GM23338 (cell line): ENCODE data around the gene TYMS. TPM values are rescaled to one million over a fixed set of nuclear protein-coding genes. Genes with fewer than 3 reads are reported as not detected.

ENCODE experiments used
- ATAC-seq: fragments of 200-7000 bp; cut with Tn5 transposase; 3 replicates; pipeline ENCODE4 v1.9.1; 2020
- DNase-seq: peaks from one replicate; pipeline ENCODE4 v3.0.0-alpha.2; 2015; ENCODE audit warnings: low spot score
- H2AFZ ChIP-seq: fragments of 200-600 bp; sonication (generic); 2 replicates; pipeline ENCODE4 v1.8.0; 2016; ENCODE audit warnings: antibody characterized with exemption, mild to moderate bottlenecking, moderate library complexity
- H3F3A ChIP-seq: fragments of 200-600 bp; sonication (generic); replicated peaks from 2 replicates; pipeline ENCODE4 v1.8.0; 2017; ENCODE audit warnings: antibody characterized with exemption, mixed run types, low read depth
- H3K27ac ChIP-seq: fragments of 200-600 bp; sonication (generic); 2 replicates; pipeline ENCODE4 v1.6.1; 2016; ENCODE audit warnings: low read depth
- H3K27me3 ChIP-seq: fragments of 200-600 bp; sonication (generic); 2 replicates; pipeline ENCODE4 v1.8.0; 2016; ENCODE audit warnings: mild to moderate bottlenecking, mixed run types, moderate library complexity; ENCODE audit not compliant: insufficient read depth
- H3K36me3 ChIP-seq: fragments of 200-600 bp; sonication (generic); 2 replicates; pipeline ENCODE4 v1.8.0; 2016; ENCODE audit warnings: mild to moderate bottlenecking; ENCODE audit not compliant: insufficient read depth
- H3K4me1 ChIP-seq: fragments of 200-600 bp; sonication (generic); 2 replicates; pipeline ENCODE4 v1.8.0; 2016; ENCODE audit warnings: mild to moderate bottlenecking, moderate library complexity; ENCODE audit not compliant: insufficient read depth
- H3K4me2 ChIP-seq: fragments of 200-600 bp; sonication (generic); 2 replicates; pipeline ENCODE4 v1.7.1; 2017; ENCODE audit warnings: mixed run types
- H3K4me3 ChIP-seq: fragments of 200-600 bp; sonication (generic); 2 replicates; pipeline ENCODE4 v1.6.1; 2016; ENCODE audit warnings: mixed run types
- H3K79me2 ChIP-seq: fragments of 200-600 bp; sonication (generic); replicated peaks from 2 replicates; pipeline ENCODE4 v1.8.0; 2017; ENCODE audit warnings: mild to moderate bottlenecking; ENCODE audit not compliant: insufficient read depth
- H3K9me2 ChIP-seq: fragments of 200-600 bp; sonication (generic); 2 replicates; pipeline ENCODE4 v1.8.0; 2017; ENCODE audit not compliant: insufficient read depth
- H4K20me1 ChIP-seq: fragments of 200-600 bp; sonication (generic); replicated peaks from 2 replicates; pipeline ENCODE4 v1.8.0; 2017; ENCODE audit warnings: mild to moderate bottlenecking; ENCODE audit not compliant: insufficient read depth
- H3K27ac Mint-ChIP-seq: 2 replicates; pipeline ENCODE4 v1.8.0; 2020; ENCODE audit warnings: inconsistent platforms, mild to moderate bottlenecking, moderate library complexity, mixed read lengths
- H3K27me3 Mint-ChIP-seq: 3 replicates; pipeline ENCODE4 v1.8.0; 2022; ENCODE audit warnings: low read depth, mild to moderate bottlenecking, moderate library complexity, mixed read lengths, inconsistent platforms; ENCODE audit not compliant: insufficient read depth, poor library complexity
- H3K36me3 Mint-ChIP-seq: 3 replicates; pipeline ENCODE4 v1.8.0; 2021; ENCODE audit warnings: low read depth, mild to moderate bottlenecking, inconsistent platforms, moderate library complexity, mixed read lengths
- H3K4me1 Mint-ChIP-seq: 3 replicates; pipeline ENCODE4 v1.8.0; 2020; ENCODE audit warnings: mild to moderate bottlenecking, inconsistent platforms, mixed read lengths
- H3K4me3 Mint-ChIP-seq: 3 replicates; pipeline ENCODE4 v1.8.0; 2021; ENCODE audit warnings: moderate library complexity, mild to moderate bottlenecking, inconsistent platforms, mixed read lengths
- H3K9me3 Mint-ChIP-seq: 3 replicates; pipeline ENCODE4 v1.8.0; 2020; ENCODE audit warnings: moderate library complexity, mild to moderate bottlenecking, inconsistent platforms, mixed read lengths
- CREB1 ChIP-seq: fragments of 250-450 bp; sonication (Bioruptor Pico); IDR thresholded peaks from 2 replicates; pipeline ENCODE4 v1.5.0; 2020; ENCODE audit warnings: low read depth, mild to moderate bottlenecking, moderate library complexity
- EZH2phosphoT487 ChIP-seq: fragments of 200-600 bp; sonication (generic); IDR thresholded peaks from one replicate; pipeline ENCODE4 v1.8.1; 2018; ENCODE audit warnings: antibody characterized with exemption; ENCODE audit not compliant: unreplicated experiment
- JUNB ChIP-seq: IDR thresholded peaks from one replicate; pipeline ENCODE4 v1.6.1; 2016; ENCODE audit warnings: antibody characterized with exemption; ENCODE audit not compliant: unreplicated experiment
- NANOG ChIP-seq: IDR thresholded peaks from 2 replicates; pipeline ENCODE4 v1.6.1; 2016; ENCODE audit warnings: antibody characterized with exemption, borderline replicate concordance
- POLR2AphosphoS5 ChIP-seq: IDR thresholded peaks from 2 replicates; pipeline ENCODE4 v1.6.1; 2016; ENCODE audit warnings: antibody characterized with exemption, low read depth
- ZNF331 ChIP-seq: fragments of 250-450 bp; sonication (Bioruptor Pico); IDR thresholded peaks from 2 replicates; pipeline ENCODE4 v1.5.0; 2020; ENCODE audit warnings: low read depth, mild to moderate bottlenecking, moderate library complexity
- long read RNA-seq: library from polyadenylated mRNA; unstranded; transcript quantifications from one replicate; pipeline ENCODE4 v2.0.0, GENCODE V29; 2020; ENCODE audit not compliant: unreplicated experiment
- polyA plus RNA-seq: library from polyadenylated mRNA; unstranded; fragments of >200 nt; fragmentation: Nextera tagmentation; extraction: Ambion mirVana; gene quantifications from 2 replicates; pipeline ENCODE4 v1.2.1, GENCODE V29; 2016
- total RNA-seq: library from RNA; depleted of rRNA; stranded (reverse); fragments of >200 nt; shearing (Covaris generic); gene quantifications from 2 replicates; pipeline ENCODE4 v1.2.3, GENCODE V29; 2014; rRNA removed
- TF ChIP-seq, protein P1 (sequence below): fragments of 250-450 bp; sonication (Bioruptor Pico); IDR thresholded peaks from 2 replicates; pipeline ENCODE4 v1.5.0; 2020; ENCODE audit warnings: mild to moderate bottlenecking, moderate library complexity
- TF ChIP-seq, protein P2 (sequence below): IDR thresholded peaks from 2 replicates; pipeline ENCODE4 v1.6.1; 2016; ENCODE audit warnings: antibody characterized with exemption

Gene TYMS
- total RNA-seq (52.9 and 60.5 TPM in 2 replicates), polyA plus RNA-seq (62.9 and 72.3 TPM in 2 replicates)
- long read RNA-seq, transcript TYMS-201 (6 exons, 1,327 nt): minor isoform, 5 of 121 reads
- long read RNA-seq, transcript TYMS-203 (7 exons, 1,662 nt): major isoform, 101 of 121 reads
- long read RNA-seq, partial matches to known transcripts: 8 of 121 reads
- long read RNA-seq, other reads (novel, unspliced or antisense): 7 of 121 reads

DNA sequence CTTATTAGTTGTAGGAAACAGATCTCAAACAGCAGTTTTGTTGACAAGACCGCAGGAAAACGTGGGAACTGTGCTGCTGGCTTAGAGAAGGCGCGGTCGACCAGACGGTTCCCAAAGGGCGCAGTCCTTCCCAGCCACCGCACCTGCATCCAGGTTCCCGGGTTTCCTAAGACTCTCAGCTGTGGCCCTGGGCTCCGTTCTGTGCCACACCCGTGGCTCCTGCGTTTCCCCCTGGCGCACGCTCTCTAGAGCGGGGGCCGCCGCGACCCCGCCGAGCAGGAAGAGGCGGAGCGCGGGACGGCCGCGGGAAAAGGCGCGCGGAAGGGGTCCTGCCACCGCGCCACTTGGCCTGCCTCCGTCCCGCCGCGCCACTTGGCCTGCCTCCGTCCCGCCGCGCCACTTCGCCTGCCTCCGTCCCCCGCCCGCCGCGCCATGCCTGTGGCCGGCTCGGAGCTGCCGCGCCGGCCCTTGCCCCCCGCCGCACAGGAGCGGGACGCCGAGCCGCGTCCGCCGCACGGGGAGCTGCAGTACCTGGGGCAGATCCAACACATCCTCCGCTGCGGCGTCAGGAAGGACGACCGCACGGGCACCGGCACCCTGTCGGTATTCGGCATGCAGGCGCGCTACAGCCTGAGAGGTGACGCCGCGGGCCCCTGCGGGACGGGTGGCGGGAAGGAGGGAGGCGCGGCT is at the start of gene TYMS:
Gene TYMS, plus strand, starts transcription at position 343 of the 690 bp plus-strand sequence. Its CDS starts 90 bp downstream, at position 433.
- DNase-seq (peak; percentile 90), ATAC-seq (peak; percentile 68)
- Histone ChIP-seq H4K20me1 (peaks cover 4% of the 10 kb centered on the region; the same call in 1 of the 2 replicates), H3K4me1 (peaks cover 10% of the 10 kb centered on the region), H2AFZ (peak within 1 kb of the TSS; percentile 99), H3K36me3 (peaks cover 9% of the 10 kb centered on the region), H3K4me3 (peak within 1 kb of the TSS; percentile 95), H3K79me2 (peaks cover 44% of the 10 kb centered on the region), H3K27ac (peak within 1 kb of the TSS; percentile 88), H3F3A (peaks cover 14% of the 10 kb centered on the region), H3K9me2 (no peaks in the 10 kb centered on the region), H3K4me2 (peak within 1 kb of the TSS; percentile 91), H3K27me3 (no peaks in the 10 kb centered on the region)
- H3K36me3 Mint-ChIP-seq: peaks cover 50% of the 10 kb centered on the region
- TF ChIP-seq CREB1 (CRISPR knock-in tag) (no peak), EZH2phosphoT487 (no peak), JUNB (no peak), POLR2AphosphoS5 (0 out of 2 replicates have a peak, but pooled peaks have one; percentile 35), ZNF331 (CRISPR knock-in tag) (no peak), NANOG (no peak)
- TF ChIP-seq, protein P1, sequence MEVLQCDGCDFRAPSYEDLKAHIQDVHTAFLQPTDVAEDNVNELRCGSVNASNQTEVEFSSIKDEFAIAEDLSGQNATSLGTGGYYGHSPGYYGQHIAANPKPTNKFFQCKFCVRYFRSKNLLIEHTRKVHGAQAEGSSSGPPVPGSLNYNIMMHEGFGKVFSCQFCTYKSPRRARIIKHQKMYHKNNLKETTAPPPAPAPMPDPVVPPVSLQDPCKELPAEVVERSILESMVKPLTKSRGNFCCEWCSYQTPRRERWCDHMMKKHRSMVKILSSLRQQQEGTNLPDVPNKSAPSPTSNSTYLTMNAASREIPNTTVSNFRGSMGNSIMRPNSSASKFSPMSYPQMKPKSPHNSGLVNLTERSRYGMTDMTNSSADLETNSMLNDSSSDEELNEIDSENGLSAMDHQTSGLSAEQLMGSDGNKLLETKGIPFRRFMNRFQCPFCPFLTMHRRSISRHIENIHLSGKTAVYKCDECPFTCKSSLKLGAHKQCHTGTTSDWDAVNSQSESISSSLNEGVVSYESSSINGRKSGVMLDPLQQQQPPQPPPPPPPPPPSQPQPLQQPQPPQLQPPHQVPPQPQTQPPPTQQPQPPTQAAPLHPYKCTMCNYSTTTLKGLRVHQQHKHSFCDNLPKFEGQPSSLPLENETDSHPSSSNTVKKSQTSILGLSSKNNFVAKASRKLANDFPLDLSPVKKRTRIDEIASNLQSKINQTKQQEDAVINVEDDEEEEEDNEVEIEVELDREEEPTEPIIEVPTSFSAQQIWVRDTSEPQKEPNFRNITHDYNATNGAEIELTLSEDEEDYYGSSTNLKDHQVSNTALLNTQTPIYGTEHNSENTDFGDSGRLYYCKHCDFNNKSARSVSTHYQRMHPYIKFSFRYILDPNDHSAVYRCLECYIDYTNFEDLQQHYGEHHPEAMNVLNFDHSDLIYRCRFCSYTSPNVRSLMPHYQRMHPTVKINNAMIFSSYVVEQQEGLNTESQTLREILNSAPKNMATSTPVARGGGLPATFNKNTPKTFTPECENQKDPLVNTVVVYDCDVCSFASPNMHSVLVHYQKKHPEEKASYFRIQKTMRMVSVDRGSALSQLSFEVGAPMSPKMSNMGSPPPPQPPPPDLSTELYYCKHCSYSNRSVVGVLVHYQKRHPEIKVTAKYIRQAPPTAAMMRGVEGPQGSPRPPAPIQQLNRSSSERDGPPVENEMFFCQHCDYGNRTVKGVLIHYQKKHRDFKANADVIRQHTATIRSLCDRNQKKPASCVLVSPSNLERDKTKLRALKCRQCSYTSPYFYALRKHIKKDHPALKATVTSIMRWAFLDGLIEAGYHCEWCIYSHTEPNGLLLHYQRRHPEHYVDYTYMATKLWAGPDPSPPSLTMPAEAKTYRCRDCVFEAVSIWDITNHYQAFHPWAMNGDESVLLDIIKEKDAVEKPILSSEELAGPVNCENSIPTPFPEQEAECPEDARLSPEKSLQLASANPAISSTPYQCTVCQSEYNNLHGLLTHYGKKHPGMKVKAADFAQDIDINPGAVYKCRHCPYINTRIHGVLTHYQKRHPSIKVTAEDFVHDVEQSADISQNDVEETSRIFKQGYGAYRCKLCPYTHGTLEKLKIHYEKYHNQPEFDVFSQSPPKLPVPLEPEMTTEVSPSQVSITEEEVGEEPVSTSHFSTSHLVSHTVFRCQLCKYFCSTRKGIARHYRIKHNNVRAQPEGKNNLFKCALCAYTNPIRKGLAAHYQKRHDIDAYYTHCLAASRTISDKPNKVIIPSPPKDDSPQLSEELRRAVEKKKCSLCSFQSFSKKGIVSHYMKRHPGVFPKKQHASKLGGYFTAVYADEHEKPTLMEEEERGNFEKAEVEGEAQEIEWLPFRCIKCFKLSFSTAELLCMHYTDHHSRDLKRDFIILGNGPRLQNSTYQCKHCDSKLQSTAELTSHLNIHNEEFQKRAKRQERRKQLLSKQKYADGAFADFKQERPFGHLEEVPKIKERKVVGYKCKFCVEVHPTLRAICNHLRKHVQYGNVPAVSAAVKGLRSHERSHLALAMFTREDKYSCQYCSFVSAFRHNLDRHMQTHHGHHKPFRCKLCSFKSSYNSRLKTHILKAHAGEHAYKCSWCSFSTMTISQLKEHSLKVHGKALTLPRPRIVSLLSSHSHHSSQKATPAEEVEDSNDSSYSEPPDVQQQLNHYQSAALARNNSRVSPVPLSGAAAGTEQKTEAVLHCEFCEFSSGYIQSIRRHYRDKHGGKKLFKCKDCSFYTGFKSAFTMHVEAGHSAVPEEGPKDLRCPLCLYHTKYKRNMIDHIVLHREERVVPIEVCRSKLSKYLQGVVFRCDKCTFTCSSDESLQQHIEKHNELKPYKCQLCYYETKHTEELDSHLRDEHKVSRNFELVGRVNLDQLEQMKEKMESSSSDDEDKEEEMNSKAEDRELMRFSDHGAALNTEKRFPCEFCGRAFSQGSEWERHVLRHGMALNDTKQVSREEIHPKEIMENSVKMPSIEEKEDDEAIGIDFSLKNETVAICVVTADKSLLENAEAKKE (CRISPR knock-in tag): no peak
- TF ChIP-seq, protein P2, sequence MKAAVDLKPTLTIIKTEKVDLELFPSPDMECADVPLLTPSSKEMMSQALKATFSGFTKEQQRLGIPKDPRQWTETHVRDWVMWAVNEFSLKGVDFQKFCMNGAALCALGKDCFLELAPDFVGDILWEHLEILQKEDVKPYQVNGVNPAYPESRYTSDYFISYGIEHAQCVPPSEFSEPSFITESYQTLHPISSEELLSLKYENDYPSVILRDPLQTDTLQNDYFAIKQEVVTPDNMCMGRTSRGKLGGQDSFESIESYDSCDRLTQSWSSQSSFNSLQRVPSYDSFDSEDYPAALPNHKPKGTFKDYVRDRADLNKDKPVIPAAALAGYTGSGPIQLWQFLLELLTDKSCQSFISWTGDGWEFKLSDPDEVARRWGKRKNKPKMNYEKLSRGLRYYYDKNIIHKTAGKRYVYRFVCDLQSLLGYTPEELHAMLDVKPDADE: no peak
- H3K27ac Mint-ChIP-seq: peak within 1 kb of the TSS; percentile 90
- H3K9me3 Mint-ChIP-seq: peaks cover 13% of the 10 kb centered on the region
- H3K27me3 Mint-ChIP-seq: peaks cover 15% of the 10 kb centered on the region
- H3K4me1 Mint-ChIP-seq: peaks cover 38% of the 10 kb centered on the region
- peak within 1 kb of the TSS; percentile 94 for H3K4me3 Mint-ChIP-seq
